ENCODE data around the gene STUB1. TPM values are rescaled to one million over a fixed set of nuclear protein-coding genes. Genes with fewer than 3 reads are reported as not detected.

STUB1 gene
- total RNA-seq, 1 donor from 2014 or later: 159 TPM

DNA sequence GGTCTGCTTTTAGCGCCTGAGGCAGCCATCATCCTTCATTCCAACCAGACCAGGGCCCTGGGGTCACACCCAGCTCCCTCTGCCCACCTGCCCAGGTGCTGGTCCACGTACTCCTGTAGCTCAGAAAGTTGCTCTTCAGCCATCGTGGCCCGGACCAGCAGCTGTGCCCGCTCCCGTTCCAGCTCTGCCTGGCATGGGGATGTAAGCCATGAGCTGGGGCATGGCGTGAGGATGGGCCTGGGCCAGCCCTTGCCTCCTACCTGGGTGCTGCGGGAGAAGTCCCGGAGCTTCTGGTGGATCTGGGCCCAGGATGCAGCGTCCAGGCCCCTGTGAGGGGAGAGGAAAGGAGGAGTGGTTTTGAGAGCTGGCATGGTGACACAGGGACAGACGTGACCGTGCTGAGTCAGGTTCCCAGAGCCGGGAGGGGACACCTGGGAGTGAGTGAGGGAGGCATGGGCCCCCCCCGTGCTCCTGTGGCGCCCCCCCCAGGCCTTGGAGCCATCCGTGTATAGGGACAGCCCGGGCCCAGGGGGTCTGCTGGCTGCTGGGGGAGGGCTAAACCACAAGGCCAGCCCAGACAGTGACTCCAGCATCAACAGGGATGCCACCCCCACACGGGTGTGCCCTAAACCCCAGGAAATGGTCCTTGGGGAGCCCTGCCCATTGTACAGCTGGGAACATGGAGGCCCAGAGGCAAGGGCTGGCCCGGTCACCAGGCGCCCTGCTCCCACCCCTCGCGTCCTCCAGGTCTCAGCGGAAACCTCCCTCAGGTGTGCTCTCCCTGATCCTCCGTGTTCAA lies 42.8 kb downstream of the STUB1 start:
- DNase-seq (ENCODE audit: extremely low read depth, low read depth, low spot score): no peak

DNA sequence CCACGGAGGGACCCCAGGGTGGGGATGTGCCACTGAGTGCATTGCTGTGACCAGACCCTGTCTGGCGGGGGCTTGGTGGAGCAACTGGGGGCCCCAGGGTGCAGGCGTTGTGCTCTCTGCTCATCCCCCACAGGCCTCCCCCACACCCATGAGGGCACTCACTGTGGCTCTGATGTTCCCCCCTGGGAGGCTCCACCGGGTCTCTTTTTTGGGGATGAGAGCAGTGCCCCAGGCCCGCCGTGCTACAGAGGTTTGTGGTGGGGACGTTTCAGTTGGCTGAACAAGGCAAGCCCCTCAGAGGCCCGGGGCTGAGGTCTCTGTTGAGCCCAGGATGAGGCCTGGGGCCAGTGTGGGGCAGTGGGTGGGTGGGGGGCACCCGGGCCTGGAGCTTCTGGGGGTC lies 43.5 kb downstream of the STUB1 start:
- DNase-seq (ENCODE audit: extremely low read depth, low read depth, low spot score): no peak

DNA sequence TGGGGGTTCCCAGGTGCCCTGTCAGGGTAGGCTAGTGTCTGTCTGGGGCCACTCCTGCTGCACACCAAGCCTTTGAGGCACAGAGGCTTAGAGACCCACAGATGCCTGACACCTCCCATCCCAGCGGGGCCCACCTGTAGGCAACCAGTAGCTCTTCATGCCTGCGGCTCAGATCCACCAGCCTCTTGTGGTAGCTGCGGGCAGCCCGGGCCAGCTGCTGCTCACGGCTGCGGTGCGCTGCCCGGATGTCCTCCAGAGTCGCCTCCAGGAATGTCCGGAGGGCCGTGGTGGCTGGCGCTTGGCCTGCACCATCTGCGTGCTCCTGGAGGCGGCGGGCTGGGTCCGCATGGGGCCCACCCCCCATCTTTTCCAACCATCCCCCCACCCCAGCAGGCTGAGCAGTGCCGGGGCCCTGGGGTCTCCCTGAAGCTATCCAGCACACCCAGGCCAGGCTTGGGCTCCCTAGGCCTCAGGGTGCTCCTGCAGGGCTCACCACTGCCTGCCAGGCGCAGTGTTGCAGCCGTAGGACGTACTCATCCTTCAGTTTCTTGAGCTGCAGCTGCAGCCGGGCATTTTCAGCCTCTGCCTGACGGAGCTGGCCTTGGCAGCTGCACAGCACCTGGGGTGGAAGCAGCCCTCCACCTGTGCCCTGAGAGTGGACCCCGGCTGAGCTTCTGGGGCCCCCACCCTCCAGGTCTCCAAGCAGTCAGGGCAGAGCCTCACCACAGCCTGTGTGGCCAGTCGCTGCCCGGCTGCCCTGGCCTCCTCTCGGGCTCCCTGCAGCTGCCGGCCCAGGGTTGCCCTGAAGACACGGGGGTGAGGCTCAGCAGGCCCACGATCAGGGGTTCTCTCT lies 44.2 kb downstream of the STUB1 start:
- DNase-seq (ENCODE audit: extremely low read depth, low read depth, low spot score): no peak

DNA sequence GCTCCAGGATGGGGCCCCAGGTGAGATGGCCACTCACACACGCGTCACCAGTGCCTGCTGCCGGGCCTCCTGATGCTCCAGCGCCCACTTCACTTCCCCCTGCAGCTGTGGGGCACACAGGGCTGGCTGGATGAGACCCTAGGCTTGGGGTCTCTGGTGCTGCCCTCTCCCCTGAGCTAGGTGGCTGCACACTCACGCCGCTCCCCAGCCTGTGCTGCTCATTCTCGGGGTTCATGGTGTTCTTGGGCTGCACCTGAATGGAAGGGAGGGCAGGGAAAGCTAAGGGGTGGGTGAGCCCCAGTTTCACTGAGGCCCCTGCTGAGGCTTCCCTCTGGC lies 44.8 kb downstream of the STUB1 start:
- no peak for DNase-seq (ENCODE audit: extremely low read depth, low read depth, low spot score)

DNA sequence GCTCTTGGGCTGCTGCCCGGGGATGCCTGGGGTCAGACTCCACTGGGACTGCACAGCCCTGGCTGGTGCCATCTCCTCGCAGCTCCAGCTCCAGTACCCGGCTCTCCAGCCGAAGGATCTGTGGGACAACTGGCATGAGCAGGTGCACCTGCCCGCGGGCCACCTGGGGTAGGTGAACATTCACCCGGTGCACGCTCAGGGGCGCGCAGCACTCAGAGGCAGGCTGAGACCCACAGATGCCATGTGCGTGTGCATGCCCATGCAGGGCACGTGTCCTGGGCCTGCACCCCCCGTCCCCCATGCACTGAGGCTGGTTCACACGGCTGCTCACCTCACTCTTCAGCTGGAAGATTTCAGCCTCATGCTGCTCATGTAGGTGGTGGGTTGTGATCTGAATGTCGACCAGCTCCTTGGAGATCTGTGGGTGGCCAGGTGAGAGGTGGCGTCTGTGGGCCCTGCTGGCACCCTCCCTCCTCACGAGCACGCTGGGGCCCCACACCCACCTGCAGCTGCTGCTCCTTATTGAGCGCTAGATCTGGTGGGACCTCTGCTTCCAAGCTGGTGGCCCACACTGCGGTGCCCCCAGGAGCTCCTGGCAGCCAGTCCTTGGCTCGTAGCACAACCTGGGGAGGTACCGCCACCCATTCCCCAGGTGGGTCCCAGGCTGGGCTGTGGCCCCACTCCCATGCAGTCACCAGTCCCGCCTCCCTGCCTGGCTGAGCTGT lies 45.4 kb downstream of the STUB1 start:
- no peak for DNase-seq (ENCODE audit: extremely low read depth, low read depth, low spot score)

DNA sequence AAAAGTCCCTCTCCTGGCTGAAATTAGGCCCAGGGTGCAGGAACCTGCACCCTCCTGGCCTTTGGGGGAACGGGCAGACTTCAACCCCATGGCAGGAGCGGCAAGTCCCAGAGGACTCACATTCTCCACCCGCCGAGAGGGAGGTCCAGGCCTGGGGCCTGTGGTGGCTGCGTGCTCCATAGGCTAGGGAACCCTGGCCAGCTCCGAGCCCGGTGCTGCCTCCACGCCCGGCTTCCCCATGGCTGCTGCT lies 45.9 kb downstream of the STUB1 start:
- no peak for DNase-seq (ENCODE audit: extremely low read depth, low read depth, low spot score)

DNA sequence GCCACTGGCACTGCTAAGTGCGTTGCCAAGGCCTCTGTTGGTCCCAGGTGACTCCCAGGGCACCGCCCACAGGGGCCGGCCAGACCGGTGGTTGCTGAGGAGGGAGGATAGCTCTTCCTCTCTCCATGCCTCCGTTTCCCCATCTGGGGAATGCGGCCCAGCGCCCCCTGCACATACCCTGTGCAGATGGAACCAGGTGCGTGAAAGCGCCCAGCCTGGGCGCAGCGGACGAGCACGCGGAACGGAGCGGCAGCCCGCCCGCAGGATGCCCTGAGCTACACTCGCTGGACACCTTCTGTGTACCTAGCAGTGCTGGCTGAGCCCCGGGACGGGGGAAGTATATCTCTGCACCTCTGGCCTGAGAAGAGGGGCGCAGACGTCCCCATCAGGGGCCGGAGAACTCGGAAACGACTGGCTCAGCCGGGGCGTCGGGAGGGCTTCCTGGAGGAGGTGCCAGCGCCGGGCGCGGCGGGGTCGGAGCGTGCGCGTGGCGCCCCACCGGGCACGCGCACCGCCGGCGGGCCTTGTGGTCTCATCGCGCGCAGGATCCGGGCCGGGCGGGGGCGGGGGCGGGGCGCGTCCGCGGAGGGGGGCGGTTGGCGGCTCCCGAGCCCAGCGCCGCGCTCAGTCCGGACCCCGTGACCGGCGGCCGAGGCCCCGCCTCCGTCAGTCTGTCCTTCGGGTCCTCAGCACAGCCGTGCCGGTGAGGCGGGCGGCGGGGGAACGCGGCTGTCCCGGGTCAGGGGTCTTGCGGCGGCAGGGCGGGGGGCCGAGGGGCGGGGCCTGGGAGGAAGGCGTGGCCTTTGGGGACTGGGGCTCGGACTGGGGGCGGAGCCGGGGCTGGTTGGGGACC lies 46.5 kb downstream of the STUB1 start, which contains the start of the genes CCDC78 and HAGHL:
CCDC78 (minus strand) TSS at position 6 of the 853 bp plus-strand sequence. CDS start 76 bp downstream, outside the sequence.
HAGHL (plus strand) TSS at position 669 of the 853 bp plus-strand sequence. CDS start 404 bp downstream, outside the sequence.
- no peak for DNase-seq (ENCODE audit: extremely low read depth, low read depth, low spot score)

DNA sequence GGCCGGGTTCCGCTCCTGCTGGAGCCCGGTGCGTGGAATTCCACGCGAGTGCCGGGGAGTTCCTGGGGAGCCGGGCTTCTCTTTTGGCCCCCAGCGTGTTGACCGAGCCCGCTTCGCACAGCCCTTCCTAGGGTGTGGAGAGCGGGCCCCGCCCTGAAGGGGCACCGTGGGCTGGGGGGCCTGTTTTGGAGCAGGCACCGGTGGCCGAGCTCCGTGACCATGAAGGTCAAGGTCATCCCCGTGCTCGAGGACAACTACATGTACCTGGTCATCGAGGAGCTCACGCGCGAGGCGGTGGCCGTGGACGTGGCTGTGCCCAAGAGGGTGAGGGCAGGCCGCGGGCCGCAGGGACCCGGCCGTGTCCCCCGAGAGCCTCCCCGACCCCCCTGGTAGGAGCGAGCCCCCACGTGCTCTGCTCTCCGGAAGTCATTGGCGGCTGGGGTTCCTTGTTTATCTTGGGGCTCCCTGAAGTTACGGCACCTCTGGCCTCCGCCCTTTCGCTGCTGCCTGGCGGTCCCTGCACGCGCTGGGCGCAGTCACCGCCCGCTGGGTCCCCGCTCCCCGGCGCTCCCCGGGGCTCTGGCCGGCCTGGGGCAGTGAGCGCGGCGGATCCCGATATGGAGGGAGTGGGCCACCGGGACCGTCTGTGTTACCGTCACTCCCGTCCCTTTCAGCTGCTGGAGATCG lies 47.2 kb downstream of the STUB1 start:
- DNase-seq (ENCODE audit: extremely low read depth, low read depth, low spot score): no peak

DNA sequence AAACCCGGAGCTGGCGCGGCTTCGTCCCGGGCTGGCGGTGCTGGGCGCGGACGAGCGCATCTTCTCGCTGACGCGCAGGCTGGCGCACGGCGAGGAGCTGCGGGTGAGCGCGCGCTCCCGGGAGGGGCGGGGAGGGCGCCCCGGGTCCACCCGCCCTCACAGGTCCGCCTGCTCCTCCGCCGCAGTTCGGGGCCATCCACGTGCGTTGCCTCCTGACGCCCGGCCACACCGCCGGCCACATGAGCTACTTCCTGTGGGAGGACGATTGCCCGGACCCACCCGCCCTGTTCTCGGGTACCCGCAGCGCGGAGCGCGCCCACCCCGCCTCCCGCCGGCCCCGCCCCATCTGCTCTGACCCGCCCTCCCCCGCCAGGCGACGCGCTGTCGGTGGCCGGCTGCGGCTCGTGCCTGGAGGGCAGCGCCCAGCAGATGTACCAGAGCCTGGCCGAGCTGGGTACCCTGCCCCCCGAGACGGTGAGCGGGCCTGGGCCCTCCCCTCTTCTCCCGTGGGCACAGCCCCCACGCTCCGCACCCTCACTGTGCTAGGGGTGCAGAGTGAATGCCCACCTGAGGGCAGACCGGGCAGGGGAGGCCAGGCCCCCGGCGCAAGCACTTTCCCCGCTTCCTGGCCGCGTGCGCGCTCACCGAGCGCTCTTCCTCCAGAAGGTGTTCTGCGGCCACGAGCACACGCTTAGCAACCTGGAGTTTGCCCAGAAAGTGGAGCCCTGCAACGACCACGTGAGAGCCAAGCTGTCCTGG lies 48.1 kb downstream of the STUB1 start:
- no peak for DNase-seq (ENCODE audit: extremely low read depth, low read depth, low spot score)

DNA sequence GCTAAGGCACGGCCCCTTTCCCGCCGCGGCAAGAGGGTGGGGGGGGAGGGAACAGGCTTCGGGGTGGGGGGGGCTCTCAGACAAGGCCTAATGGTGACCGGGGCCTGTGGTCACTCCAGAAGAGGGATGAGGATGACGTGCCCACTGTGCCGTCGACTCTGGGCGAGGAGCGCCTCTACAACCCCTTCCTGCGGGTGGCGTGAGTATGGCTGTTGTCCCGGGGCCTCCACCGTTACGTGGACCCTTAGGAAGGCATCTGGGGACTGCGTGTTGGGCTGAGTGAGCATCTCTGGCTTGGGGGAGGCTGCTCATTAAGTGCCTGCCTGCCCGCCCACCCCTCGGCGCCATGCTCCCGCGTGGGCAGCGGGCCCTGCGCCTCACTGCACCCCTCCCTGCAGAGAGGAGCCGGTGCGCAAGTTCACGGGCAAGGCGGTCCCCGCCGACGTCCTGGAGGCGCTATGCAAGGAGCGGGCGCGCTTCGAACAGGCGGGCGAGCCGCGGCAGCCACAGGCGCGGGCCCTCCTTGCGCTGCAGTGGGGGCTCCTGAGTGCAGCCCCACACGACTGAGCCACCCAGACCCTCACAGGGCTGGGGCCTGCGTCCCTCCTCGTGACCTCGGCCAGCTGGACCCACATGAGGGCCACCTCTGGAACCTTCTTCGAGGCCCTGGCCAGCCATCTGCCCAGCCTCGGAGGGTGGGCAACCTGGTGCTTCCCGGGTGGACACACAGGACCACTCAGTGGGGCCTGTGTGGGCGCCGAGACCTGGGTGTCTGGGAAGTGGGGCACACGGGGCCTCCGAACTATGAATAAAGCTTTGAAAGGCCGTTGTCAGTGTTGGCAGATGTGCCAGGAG lies 48.9 kb downstream of the STUB1 start:
- no peak for DNase-seq (ENCODE audit: extremely low read depth, low read depth, low spot score)

DNA sequence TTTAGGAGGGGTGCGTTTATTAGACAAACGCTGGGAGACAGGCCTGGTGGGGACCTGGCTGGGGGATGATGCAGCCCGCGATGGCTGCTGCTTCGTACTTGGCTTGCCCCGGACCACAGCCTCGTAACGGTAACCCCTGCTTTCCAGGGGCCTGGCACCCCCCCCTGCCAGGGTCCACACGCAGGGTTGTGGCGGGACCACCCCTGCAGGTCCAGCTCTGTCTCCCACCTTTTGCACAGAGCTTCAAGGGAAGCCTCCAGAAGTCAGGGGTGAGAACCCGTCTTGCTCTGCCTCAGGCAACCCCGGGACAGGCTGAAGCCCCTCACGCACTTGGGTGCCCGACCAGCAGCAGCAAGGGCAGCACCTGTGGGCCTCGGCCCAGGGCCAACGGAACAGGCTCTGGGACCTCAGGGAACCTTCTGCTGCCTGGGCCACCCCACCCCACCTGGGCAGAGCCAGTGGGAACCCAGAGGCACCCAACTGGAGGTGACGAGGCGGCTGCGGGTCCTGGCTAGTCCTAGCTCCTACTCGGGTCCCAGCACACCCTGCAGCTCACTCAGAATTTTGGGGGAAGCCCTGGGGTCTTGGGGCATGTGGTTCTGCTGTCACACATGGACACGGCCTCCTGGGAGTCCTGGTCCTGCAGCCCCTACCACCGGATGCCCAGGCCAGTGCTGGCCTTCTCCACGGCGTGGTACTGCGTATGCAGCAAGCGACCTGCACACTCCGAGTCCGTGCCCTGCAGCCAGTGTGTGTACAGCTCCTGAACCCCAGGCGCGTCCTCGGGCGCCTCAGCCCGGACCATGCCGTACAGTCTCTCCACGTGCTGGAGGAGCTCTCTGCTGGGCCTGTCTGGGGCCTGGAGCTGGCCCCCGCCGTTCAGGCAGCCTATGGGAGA lies 49.8 kb downstream of the STUB1 start:
- no peak for DNase-seq (ENCODE audit: extremely low read depth, low read depth, low spot score)

DNA sequence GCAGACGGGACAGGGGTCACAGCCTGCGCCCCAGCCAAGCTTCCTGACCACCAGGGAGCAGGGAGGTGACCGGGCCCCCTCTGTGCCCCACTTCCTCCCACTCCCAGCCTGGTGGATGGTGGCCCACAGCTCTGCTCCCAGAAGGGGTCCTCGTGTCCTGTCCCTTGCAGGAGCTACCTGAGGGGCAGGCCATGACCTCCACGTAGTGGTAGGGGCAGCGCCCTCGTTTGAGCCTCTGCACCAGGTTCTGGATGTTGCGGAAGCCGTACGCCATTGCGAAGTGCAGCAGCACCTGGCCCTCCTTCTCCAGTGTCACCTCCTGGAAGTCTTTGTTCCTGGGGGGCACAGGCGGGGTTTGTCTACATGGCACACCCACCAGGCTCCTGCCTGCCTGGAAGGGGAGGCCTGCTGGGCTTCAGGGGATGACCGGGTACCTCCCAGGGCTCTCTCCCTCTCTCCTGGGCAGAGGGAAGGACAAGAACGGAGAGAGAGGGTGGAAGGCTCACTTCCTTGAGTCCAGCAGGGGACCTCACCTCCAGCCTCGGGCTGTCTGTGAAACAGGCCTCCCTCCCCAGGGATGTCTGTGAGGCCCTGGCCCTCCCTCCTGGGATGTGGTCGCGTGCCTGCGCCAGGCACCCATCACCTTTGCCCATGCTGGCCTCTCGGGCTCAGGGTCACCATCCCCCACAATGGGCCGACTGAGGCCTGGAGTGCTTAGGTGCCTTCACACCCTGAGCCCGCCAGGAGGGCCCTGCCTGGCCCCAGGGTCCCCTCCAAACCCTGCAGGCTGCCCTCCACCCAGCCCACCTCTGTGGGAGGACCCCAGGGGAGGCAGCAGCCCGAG lies 50.7 kb downstream of the STUB1 start:
- DNase-seq (ENCODE audit: extremely low read depth, low read depth, low spot score): no peak

DNA sequence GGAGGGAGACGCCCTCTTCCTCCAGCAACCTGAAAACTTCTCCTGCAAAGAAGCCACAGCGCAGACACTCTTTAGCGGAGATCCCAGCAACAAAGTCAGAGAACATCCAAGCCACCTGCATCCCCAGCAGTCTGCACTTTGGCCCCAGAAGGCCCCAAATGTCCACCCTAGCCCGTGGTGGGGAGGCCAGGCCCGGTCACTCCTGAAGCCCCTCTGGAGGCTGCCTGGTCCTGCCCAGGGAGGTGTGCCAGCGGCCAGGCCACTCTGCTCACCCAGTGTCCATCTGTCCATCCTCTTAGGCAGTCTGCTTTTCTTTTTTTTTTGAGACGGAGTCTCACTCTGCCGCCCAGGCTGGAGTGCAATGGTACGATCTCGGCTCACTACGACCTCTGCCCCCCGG lies 52.1 kb downstream of the STUB1 start:
- no peak for DNase-seq (ENCODE audit: extremely low read depth, low read depth, low spot score)
